ENCODE results near the gene ANKUB1.

The ANKUB1 gene

DNA sequence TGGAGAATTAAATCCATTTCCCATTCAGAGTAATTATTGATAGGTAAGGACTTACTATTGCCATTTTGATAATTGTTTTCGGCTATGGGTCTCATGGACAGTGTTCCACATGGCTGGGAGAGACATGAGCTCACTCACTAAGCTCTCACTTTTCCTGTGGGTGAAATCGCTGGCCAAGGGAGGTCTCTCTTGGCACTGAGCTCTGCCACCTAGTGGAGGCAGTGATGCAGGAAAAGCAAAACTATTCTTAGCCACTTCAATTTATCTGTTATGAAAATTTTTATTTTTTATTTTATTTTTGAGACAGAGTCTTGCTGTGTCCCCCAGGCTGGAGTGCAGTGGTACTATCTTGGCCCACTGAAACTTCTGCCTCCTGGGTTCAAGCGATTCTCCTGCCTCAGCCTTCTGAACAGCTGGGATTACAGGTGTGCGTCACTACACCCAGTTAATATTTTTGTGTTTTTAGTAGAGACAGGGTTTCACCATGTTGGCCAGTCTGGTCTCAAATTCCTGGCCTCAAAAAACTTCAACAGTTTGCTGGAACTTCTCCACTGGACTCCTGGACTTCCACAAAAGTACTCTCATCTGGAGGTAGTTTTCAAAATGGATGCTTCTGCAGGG, 16.0 kb upstream of the ANKUB1 start:
- peak; percentile 82 for DNase-seq

DNA sequence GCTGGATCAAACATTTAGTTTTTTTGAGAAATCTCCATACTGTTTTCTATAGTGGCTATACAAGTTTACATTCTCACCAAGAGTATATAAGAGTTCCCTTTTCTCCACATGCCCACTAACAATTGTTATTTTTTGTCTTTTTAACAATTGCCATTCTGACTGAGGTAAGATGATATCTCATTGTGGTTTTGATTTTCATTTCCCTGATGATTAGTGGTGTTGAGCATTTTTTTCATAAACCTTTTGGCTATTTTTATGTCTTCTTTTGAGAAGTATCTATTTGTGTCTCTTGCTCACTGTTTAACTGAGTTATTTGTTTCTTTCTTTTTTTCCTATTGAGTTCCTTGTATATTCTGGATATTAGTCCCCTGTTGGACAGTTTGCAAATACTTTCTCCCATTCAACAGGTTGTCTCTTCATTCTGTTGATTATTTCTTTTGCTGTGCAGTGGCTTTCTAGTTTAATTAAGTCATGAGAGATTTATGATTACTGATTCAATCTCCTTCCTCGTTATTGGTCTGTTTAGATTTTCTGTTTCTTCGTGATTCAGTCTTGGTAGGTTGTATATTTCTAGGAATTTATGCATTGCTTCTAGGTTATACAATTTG, 13.9 kb upstream of the ANKUB1 start:
- DNase-seq: no peak

DNA sequence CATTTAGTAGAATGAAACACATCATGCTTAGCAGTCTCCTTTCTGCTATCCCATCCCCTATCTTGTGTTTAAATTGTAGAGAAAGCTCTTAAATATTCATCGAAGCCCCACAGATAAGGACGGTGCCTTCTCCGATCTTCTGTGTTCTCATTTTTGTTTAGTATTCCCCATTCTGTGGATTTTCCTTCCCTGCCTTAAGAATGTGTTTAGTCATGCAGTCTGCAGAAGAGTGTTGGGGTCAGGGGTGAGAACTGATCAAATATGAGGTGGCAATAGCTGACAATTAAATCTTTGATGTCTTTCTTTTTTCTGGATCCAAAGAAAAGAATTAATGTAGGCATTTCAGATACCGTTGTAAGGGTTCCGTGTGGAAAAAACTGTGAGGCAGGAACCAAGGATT, 9.3 kb upstream of the ANKUB1 start:
- no peak for DNase-seq

DNA sequence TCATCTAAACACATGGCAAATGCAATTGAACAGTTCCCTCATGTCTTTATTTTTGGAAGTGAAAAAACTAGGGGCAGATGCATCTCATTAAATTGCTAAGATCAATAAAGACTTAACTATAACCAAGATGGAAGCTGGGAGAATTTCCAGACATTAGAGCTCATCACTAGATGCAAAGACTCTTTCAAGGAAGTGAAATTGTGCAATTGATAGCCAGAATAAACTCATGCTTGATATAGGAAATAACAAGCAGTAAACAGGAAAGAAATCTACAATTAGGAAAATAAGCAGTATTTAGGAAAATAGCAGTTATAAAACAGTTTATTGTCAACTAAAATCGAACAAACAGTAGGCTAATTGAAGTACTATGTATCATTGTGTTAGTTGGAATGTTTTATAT, 8.8 kb upstream of the ANKUB1 start:
- DNase-seq: no peak

DNA sequence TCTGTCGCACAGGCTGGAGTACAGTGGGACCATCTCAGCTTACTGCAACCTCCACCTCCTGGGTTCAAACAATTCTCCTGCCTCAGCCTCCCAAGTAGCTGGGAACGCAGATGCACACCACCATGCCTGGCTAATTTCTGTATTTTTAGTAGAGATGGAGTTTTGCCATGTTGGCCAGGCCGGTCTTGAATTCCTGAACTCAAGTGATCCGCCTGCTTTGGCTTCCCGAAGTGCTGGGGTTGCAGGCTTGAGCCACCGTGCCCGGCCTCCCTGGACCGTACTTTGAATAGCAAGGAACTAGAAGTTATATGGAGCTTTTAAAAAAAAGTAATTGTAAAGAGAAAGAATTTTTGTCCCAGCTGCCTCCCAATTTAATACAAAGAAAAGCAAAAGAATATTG, 8.3 kb upstream of the ANKUB1 start:
- no peak for DNase-seq

DNA sequence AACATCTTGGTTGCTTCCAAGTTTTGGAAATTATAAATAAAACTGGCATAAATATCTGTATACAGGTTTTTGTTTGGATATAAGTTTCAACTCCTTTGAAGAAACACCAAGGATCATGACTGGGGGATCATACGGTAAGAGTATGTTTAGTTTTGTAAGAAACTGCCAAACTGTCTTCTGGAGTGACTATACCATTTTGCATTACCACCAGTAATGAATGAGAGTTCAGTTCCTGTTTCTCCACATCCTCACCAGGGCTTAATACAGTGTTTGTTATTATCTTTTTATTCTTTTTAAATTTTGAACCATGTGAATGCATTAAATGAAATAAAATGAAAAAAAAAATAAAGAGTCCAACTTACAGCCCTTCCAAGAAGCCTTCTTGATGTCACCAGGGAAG, 3.7 kb upstream of the ANKUB1 start:
- no peak for DNase-seq

DNA sequence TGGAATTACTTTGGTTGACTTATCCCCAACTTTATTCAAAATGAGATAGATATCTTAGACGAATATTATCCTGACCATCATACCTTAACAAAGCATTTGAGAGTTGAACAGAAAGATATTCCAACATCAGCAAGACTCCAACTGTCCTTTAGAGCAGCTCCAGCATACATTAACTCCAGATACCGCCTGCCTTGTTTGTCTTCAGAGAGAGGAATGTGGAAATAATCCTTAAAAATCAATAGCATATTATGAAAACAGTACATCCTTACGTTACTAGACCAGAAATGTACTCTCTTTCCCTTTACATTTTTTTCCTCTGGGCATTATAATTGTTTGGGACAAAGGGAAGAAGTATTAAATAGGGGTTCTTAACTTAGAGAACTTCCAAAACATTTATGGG, 1.7 kb downstream of the ANKUB1 start:
- peak; percentile 44 for DNase-seq

DNA sequence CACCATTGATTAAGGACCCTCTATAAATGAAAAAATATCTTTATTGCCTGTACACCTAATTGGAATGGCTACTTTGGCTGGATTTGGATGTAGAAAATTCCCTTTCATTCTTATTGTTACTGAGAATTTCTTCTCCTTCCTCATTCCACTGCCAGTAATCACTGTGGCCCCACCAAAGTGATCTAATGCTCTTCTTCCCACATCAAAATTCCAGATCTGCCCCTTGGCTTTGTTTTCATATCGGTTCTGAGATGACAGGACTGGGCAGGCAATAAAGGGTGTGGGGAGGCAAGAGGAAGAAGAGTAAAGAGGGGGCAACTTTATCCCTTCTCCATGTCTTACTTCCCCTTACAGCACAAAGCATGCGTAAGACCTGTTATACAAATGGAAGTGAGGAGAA, 2.1 kb downstream of the ANKUB1 start:
- DNase-seq: peak; percentile 81

DNA sequence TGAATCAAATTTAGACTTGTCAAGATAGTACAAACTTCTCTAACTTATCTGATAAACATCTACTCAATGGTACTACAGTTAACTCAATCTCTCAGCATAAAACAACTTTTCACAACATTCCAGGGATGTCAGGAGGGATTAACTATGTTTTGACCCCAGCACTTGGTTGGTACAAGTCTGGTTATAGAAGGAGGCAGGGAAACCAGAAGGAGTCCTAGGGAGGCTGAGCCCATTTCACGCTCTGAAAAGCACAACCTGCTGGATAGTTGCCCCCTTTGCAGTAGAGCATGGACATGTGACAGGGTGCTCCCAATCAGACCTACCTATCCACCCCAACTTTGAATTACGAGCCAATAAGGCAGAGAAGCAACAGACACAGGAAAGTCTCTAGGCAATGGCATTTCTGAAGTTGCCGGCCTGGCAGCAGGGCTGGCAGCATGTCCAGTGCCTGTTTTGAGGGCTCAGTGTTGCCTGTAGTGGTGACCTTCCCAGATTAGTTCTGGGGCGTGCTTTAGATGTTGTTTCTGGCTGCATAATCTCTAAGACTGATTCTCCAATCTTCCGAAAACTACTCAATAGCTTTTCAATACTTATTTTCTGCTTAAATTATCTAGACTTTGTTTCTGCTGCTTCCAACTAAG, 8.2 kb downstream of the ANKUB1 start:
- peak; percentile 60 for DNase-seq

DNA sequence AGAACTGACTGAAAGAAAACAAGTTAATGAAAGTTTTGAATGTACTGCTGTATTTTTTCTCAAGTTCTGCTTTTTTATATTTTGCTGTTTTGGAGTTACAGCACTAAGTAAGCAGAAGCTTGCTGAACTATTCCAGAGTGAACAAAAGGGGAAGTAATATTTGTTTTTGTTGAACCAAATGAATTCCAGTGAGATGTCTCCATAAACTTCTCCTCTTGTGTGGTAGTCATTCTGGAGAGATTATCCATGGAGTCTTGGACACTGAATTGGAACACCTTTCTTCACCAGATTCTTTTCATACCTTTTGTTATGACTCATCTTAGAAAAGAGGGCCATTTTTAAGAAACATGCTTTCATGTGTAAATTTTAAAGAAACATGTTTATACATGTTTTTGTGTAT, 8.8 kb downstream of the ANKUB1 start:
- DNase-seq: peak; percentile 82

DNA sequence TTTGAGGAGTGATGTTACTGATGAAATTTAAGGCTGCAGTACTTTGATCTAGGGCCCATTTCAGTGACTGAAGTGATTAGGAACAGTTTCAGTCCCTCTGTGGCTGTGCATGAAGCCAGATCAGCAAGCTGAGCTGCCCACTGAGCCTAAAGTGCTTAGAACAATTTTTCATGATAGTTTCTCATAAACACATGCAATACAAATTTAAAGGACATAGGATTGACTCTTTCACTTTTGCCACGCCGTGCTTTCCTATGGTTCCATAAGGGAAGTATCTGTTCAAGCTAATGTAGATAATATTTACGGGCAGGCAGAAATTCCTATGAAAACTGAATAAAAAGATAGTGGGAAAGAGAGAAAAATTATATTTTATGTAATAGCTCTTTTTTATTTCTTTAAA, 10.6 kb downstream of the ANKUB1 start:
- no peak for DNase-seq

DNA sequence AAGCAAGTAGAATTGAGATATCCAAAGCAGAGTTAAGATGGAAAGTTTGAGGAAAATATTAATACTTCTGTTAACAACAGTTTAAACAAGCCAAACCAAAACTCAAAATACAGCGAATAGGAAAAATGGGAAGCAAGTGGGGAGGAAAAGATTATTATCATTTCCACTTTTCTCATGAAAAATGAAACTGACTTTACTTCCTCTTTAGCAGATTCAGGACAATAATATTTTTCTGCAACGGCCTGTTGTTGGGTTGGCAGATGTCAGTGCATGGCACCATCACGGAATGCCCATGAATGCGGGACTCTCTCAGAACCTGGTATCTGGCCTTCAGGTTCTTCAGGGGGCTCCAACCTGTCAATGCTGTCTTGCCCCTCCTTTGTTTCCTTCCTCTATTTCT, 11.1 kb downstream of the ANKUB1 start:
- DNase-seq: no peak

DNA sequence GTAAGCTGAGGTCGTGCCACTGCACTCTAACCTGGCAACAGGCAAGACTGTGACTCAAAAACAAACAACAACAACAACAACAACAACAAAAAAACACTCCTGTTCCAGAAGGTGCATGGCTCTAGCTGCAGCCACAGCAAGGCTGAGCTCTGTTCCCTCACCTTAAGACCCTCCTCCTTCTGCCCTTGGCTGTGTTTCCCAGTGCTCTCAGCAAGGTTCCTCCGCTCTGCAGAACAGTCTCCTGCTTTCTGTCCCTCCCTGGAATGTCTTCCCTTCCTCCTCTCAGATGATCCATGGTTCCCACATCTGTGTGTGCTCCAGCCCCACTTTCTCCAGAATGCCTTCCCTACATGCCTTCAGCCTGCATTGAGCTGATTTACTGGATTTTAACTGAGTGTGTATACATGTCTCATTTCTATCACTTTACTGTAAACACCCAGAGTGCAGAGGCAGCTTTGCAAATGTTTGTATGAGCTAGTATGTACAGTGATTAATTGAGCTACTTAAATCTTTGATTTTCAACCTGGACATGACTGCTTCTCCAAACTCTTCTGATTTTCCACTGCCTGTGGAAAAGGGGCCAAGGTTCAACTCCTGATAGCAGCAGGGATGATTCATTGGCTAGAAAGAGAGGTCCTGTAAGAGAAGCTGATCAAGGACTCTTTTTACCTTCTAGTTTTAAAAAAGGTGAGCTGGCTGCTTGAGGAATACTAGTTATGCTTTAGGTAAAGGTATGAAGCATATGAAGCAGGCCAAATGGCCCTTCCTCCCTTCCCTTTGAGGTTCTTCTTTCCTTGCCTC, 14.7 kb downstream of the ANKUB1 start:
- no peak for DNase-seq

DNA sequence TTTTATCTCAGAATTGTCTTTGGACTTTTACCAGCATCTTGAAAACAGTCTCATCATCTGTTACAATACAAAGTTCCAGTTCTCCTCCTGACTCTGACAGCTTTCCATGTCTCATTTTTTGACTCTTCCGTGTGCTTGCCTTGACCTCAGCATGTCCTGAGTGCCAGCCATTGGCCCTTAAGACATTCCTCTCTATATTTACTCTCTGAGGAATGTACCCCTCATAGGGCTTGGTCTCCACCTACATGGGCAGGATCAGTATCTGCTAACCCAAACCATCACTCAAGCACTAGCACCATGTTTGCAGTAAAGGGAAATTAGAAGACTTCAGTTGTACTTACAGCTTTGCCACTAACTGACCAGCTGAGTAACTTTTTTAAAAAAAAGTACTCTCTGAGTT, 16.2 kb downstream of the ANKUB1 start:
- peak; percentile 16 for DNase-seq

DNA sequence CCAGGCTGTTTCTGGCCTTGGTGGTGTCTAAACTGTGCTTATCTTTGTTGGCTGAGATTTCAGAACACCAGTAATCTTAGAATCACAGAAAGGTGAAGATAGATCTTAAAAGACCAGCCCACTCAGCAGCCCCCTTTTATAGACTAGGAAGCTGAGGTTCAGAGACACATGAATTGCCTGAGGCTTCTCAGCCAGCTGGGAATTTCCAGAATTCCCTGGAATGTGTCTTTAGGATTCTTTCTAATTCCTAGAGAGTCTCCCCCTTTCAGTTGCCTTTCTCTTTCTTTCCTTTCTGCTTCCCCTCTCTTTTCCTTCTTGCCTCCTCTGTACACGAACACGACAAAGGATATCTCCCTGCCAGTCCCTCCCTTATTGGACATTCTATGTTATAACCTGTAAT, 19.5 kb downstream of the ANKUB1 start:
- no peak for DNase-seq

DNA sequence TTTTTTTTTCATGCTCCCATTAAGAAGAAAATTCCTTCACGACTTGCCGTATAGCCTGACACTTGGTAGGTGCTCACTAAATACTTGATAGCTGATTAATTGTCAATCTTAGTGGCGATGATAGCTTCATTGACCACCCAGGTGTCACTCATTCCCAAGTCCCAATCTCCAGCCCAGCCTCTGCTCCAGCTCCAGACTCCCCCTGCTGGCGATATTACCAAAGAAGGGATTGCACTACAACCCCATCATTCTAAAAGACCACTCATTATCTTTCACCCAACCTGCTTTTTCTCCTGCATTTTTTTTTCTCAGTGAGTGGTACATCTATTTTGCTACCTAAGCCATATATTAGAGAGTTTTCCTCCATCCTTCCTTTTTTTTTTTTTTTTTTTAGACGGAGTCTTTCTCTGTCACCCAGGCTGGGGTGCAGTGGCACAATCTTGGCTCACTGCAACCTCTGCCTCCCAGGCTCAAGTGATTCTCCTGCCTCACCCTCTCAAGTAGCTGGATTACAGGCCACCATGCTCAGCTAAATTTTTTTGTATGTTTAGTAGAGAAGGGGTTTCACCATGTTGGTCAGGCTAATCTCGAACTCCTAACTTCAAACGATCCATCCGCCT, 20.6 kb downstream of the ANKUB1 start:
- DNase-seq: peak; percentile 46

DNA sequence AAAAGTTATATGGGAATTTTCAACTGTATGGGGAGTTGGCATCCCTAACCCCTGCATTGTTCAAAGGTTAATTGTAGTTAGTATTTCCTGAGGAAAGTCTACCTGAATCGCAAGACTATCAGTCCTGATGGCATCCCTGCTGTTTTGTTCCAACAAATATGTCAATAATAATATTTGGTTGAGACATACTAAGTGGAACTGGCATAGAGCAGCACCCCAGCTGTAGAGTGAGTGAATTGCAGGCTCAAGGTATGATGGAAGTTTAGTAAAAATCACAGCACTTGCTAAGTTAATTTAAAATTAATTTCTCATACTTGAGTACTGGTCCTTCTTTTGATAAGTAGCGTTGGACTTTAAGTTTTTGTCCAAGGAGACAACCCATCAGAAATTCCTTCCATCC, 22.1 kb downstream of the ANKUB1 start:
- DNase-seq: no peak

DNA sequence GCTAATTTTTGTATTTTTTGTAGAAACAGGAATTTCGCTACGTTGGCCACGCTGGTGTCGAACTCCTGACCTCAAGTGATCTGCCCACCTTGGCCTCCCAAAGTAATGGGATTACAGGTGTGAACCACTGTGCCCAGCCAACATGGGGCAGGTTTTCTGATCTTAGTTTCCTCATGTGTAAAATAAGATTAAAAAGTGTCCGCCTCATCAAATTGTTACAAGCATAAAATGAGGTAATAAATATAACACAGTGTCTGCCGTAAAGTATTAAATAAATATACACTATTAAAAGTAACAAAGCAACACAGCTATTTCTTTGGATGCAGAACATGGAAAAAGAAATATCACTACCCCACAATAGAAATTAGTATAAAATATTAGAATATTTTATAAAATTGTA, 23.6 kb downstream of the ANKUB1 start:
- no peak for DNase-seq

DNA sequence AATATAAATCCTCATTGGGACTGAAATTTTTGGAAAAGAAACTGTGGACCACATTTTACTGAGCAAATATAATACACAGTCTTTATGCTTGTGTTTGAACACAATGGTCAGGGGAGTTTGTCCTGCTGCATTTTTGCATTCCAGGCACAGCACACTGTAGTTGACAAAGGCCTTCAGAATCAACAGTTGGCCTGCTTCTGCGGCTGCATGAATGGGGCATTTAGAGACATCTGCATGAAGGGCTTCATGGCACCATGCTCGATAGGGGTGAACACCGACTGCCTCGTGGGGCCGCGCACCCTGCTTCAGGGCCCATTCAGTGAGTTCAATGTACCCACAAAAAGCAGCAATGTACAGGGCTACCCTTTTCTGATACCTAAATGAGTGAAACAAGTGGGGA, 24.6 kb downstream of the ANKUB1 start:
- no peak for DNase-seq

DNA sequence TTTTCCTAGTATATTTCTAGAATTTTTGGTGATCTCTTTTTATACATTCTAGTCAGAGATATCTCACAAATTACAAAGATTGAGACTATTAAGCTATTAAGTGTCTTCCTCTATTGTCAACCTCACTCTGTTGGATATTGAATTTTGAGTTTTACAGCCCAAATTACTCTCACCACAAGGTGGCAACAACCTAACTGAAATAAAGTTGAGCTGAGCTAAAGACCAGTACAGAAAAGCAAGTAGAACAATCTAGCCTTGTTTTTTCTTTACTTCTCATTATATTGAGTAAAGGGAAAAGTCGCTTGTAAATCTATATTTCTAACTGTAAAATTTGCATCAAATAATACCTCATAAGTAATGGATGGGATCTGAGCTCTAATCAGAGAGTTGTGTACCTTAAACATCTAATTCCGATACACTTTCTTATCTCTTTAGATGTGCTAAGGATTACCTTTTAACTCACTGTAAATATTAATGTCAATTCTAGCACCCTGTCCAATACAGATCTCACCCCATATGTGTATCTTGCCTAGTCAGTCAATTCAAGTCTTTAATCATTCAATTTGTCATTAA, 26.5 kb downstream of the ANKUB1 start:
- peak; percentile 44 for DNase-seq

DNA sequence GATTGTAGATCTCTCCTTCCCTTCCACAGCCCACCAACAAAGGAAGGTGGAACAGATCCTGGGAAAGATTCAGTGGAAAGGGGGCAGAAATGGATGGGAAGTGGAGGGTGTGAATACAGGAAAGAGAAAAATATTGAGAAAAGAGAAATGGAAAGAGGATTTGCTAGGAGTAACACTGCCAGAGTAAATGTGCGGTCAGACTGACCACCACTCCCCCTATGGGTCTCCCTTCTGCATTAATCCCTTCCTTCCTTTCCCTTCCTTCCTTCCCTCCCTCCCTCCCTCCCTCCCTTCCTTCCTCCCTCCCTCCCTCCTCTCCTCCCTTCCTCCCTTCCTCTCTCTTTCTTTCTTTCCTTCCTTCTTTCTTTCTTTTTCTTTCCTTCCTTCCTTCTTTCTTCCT, 28.1 kb downstream of the ANKUB1 start:
- DNase-seq: no peak

DNA sequence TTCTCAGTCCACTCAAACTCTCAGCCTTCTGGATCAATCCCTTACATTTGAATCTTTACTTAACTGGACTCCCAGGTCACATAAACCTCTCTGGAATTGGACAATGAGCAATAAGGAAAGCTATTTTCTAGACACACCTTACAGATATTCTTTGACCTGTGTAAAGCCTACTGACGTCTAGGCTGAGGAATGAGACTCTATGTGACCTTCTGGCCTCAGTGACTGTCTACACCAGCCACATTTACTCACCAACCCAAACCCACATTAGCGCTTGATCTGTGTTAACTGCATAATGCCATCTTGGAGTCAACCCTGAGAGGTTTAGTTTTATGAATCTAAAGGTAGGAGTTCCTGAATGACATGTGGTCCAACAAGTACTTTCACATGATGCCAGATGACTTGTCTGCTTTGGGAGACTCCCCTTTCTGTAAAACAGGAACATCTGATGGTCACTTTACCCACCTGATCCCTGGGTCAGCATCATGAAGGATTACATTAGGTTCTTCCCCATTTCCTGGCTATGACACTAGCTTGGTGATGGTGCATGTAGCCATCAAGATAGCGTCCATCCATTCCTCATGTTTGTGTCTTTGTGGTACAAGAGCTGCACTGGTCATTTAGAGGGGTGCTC, 28.7 kb downstream of the ANKUB1 start:
- DNase-seq: no peak
